NT2/D1 (cell line): ENCODE data around the gene USP14.

ENCODE experiments used
- SUZ12 ChIP-seq: IDR thresholded peaks from 2 replicates; pipeline ENCODE4 v1.6.1; 2011; ENCODE audit not compliant: insufficient read length, insufficient read depth; ENCODE audit errors: extremely low read depth
- YY1 ChIP-seq: IDR thresholded peaks from 2 replicates; pipeline ENCODE4 v1.6.1; 2011; ENCODE audit not compliant: insufficient read length, insufficient read depth
- ZNF274 ChIP-seq: IDR thresholded peaks from 2 replicates; pipeline ENCODE4 v1.6.1; 2011; ENCODE audit warnings: mild to moderate bottlenecking, low read depth, low read length

DNA sequence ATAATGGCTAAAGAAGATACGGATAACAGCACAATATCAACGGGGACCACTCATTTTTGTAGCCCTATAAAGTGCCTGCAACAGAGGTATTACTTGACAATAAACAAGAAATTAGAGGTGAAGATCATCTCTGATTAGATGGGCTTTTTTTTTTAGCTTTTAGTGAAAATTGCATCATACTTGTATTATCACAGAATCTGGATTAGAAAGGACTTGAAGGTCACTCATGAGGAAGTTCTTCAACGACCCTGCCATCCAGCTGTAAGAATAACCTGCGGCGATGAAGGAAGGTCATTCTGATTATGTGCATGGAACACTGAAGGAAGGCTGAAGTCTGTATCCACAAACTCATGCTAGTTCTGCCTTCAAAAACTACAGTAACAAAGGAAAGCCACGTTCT lies 69.0 kb downstream of the USP14 start:
- TF ChIP-seq ZNF274 (no peak), SUZ12 (no peak), YY1 (no peak)
